Mesothelial cell of epicardium (in vitro differentiated cells): ENCODE measurements around the gene UFSP1. TPM values are rescaled to one million over a fixed set of nuclear protein-coding genes. Genes with fewer than 3 reads are reported as not detected.

ENCODE experiments used
- DNase-seq, 2 experiments: peaks; one replicate each; pipeline ENCODE4 v3.0.0; 2021; ENCODE audit warnings: low spot score in 2 of 2; ENCODE audit not compliant: unreplicated experiment in 2 of 2
- H3K27ac Mint-ChIP-seq: 2 replicates; pipeline ENCODE4 v1.8.0; 2021; ENCODE audit warnings: mixed read lengths
- H3K27me3 Mint-ChIP-seq: 2 replicates; pipeline ENCODE4 v1.8.0; 2021; ENCODE audit warnings: low read depth, mixed read lengths
- H3K36me3 Mint-ChIP-seq: 2 replicates; pipeline ENCODE4 v1.8.0; 2021; ENCODE audit warnings: mixed read lengths
- H3K4me1 Mint-ChIP-seq: 2 replicates; pipeline ENCODE4 v1.8.0; 2021; ENCODE audit warnings: mixed read lengths
- H3K4me3 Mint-ChIP-seq: 2 replicates; pipeline ENCODE4 v1.8.0; 2021; ENCODE audit warnings: mild to moderate bottlenecking, moderate library complexity, mixed read lengths
- H3K9me3 Mint-ChIP-seq: 2 replicates; pipeline ENCODE4 v1.8.0; 2021; ENCODE audit warnings: mixed read lengths
- CTCF ChIP-seq: fragments of 200-600 bp; sonication (generic); IDR thresholded peaks from one replicate; pipeline ENCODE4 v1.5.0; 2021; ENCODE audit warnings: antibody characterized with exemption; ENCODE audit not compliant: unreplicated experiment
- total RNA-seq: library from RNA; stranded (reverse); gene quantifications from 3 replicates; pipeline ENCODE4 v1.2.1, GENCODE V29; 2021

UFSP1 gene
- total RNA-seq, 1 donor from 2014 or later = 6.0 TPM

- Mint-ChIP-seq H3K36me3 (peaks cover 44% of the 10 kb centered on the region), H3K4me3 (peak overlapping the region; percentile 77), H3K4me1 (peaks cover 36% of the 10 kb centered on the region), H3K9me3 (no peaks in the 10 kb centered on the region), H3K27me3 (no peaks in the 10 kb centered on the region), H3K27ac (peak overlapping the region; percentile 53)
- TF ChIP-seq CTCF = no peak
- DNase-seq = no peak
These were observed 1.8 kb downstream of the UFSP1 start for GRCh38 chr7:100887516-100888290.

GRCh38 chr7:100886936-100887515, 2.5 kb downstream of the UFSP1 start:
- H3K9me3 Mint-ChIP-seq = no peaks in the 10 kb centered on the region
- H3K27ac Mint-ChIP-seq = peak overlapping the region; percentile 82
- no peak for DNase-seq
- peaks cover 32% of the 10 kb centered on the region for H3K4me1 Mint-ChIP-seq
- H3K36me3 Mint-ChIP-seq = peaks cover 48% of the 10 kb centered on the region
- H3K4me3 Mint-ChIP-seq = peak overlapping the region; percentile 44
- no peak for TF ChIP-seq CTCF
- no peaks in the 10 kb centered on the region for H3K27me3 Mint-ChIP-seq

GRCh38 chr7:100886142-100886935, 3.2 kb downstream of the UFSP1 start:
- TF ChIP-seq CTCF = no peak
- DNase-seq = no peak
- Mint-ChIP-seq H3K36me3 (peaks cover 53% of the 10 kb centered on the region), H3K4me3 (no peak overlapping the region), H3K9me3 (no peaks in the 10 kb centered on the region), H3K27me3 (no peaks in the 10 kb centered on the region), H3K4me1 (peaks cover 26% of the 10 kb centered on the region), H3K27ac (peak overlapping the region; percentile 82)

- no peak overlapping the region for H3K4me3 Mint-ChIP-seq
- TF ChIP-seq CTCF = no peak
- H3K27ac Mint-ChIP-seq = peak overlapping the region; percentile 52
- peaks cover 58% of the 10 kb centered on the region for H3K36me3 Mint-ChIP-seq
- no peaks in the 10 kb centered on the region for H3K27me3 Mint-ChIP-seq
- H3K9me3 Mint-ChIP-seq = no peaks in the 10 kb centered on the region
- DNase-seq = no peak
- peaks cover 22% of the 10 kb centered on the region for H3K4me1 Mint-ChIP-seq
These were observed 3.9 kb downstream of the UFSP1 start for GRCh38 chr7:100885440-100886141.

- DNase-seq = no peak
- Mint-ChIP-seq H3K9me3 (no peaks in the 10 kb centered on the region), H3K4me3 (no peak overlapping the region), H3K27ac (peak overlapping the region; percentile 63), H3K4me1 (peaks cover 18% of the 10 kb centered on the region), H3K27me3 (no peaks in the 10 kb centered on the region), H3K36me3 (peaks cover 63% of the 10 kb centered on the region)
- no peak for TF ChIP-seq CTCF
These were observed 4.6 kb downstream of the UFSP1 start for GRCh38 chr7:100884736-100885439.
